ENCODE measurements around the gene DST.

DST gene

GRCh38 chr6:56642366-56643261, at the start of gene DST:
DST (minus strand) TSS chr6:56642889.
- no peak for DNase-seq (ENCODE audit: low read depth in 2 of 2)

- no peak for DNase-seq (ENCODE audit: low read depth in 2 of 2)
Observed at GRCh38 chr6:56691814-56692213, 49.1 kb upstream of the DST start.

- DNase-seq (ENCODE audit: low read depth in 2 of 2): no peak
Observed at GRCh38 chr6:56691286-56691595, 48.6 kb upstream of the DST start.

- DNase-seq (ENCODE audit: low read depth in 2 of 2): no peak
Observed at GRCh38 chr6:56690519-56691285, 48.0 kb upstream of the DST start.

- DNase-seq (ENCODE audit: low read depth in 2 of 2): no peak
Observed at GRCh38 chr6:56689663-56690062, 47.0 kb upstream of the DST start.

GRCh38 chr6:56689114-56689513, 46.4 kb upstream of the DST start:
- DNase-seq (ENCODE audit: low read depth in 2 of 2): no peak

GRCh38 chr6:56688521-56688920, 45.8 kb upstream of the DST start:
- no peak for DNase-seq (ENCODE audit: low read depth in 2 of 2)

GRCh38 chr6:56687551-56687950, 44.9 kb upstream of the DST start:
- no peak for DNase-seq (ENCODE audit: low read depth in 2 of 2)

GRCh38 chr6:56686429-56686828, 43.7 kb upstream of the DST start:
- no peak for DNase-seq (ENCODE audit: low read depth in 2 of 2)

- DNase-seq (ENCODE audit: low read depth in 2 of 2): no peak
Observed at GRCh38 chr6:56685994-56686393, 43.3 kb upstream of the DST start.

- no peak for DNase-seq (ENCODE audit: low read depth in 2 of 2)
Observed at GRCh38 chr6:56685102-56685733, 42.5 kb upstream of the DST start.

GRCh38 chr6:56684342-56685101, 41.8 kb upstream of the DST start:
- DNase-seq (ENCODE audit: low read depth in 2 of 2): no peak

GRCh38 chr6:56683882-56684281, 41.2 kb upstream of the DST start:
- DNase-seq (ENCODE audit: low read depth in 2 of 2): no peak

- no peak for DNase-seq (ENCODE audit: low read depth in 2 of 2)
Observed at GRCh38 chr6:56682635-56683034, 39.9 kb upstream of the DST start.

- DNase-seq (ENCODE audit: low read depth in 2 of 2): no peak
Observed at GRCh38 chr6:56677559-56677958, 34.9 kb upstream of the DST start.

- no peak for DNase-seq (ENCODE audit: low read depth in 2 of 2)
Observed at GRCh38 chr6:56671651-56672461, 29.2 kb upstream of the DST start.

- no peak for DNase-seq (ENCODE audit: low read depth in 2 of 2)
Observed at GRCh38 chr6:56671160-56671559, 28.5 kb upstream of the DST start.

- DNase-seq (ENCODE audit: low read depth in 2 of 2): no peak
Observed at GRCh38 chr6:56669041-56669440, 26.4 kb upstream of the DST start.

GRCh38 chr6:56668158-56668557, 25.5 kb upstream of the DST start:
- no peak for DNase-seq (ENCODE audit: low read depth in 2 of 2)

GRCh38 chr6:56667336-56667735, 24.6 kb upstream of the DST start:
- no peak for DNase-seq (ENCODE audit: low read depth in 2 of 2)

- DNase-seq (ENCODE audit: low read depth in 2 of 2): no peak
Observed at GRCh38 chr6:56664029-56664428, 21.3 kb upstream of the DST start.

All from stimulated activated CD8-positive, alpha-beta memory T cell treated with anti-CD3 and anti-CD28 coated beads, Interleukin-7, amount 100 ng/mL, for 1 hour (primary cell).